ENCODE data around the gene CYP2B6.

- TF ChIP-seq CTCF (IDR thresholded peaks at IDR 0.05; ENCODE audit: low read length) = no peak
- no peak for TF ChIP-seq EZH2 (optimal IDR thresholded peaks at IDR 0.05; ENCODE audit: low read depth, low read length)
Observed at GRCh38 chr19:40954573-40954972, 36.5 kb upstream of the CYP2B6 start.

Data from MM.1S (cell line).